AML-193 (cell line): Measurements from ENCODE around the gene TMEM203.

Experiments
- DNase-seq, 2 experiments: peaks; one replicate each; lab custom pipeline; 2025; lab: John Stamatoyannopoulos, UW

TMEM203 gene

DNA sequence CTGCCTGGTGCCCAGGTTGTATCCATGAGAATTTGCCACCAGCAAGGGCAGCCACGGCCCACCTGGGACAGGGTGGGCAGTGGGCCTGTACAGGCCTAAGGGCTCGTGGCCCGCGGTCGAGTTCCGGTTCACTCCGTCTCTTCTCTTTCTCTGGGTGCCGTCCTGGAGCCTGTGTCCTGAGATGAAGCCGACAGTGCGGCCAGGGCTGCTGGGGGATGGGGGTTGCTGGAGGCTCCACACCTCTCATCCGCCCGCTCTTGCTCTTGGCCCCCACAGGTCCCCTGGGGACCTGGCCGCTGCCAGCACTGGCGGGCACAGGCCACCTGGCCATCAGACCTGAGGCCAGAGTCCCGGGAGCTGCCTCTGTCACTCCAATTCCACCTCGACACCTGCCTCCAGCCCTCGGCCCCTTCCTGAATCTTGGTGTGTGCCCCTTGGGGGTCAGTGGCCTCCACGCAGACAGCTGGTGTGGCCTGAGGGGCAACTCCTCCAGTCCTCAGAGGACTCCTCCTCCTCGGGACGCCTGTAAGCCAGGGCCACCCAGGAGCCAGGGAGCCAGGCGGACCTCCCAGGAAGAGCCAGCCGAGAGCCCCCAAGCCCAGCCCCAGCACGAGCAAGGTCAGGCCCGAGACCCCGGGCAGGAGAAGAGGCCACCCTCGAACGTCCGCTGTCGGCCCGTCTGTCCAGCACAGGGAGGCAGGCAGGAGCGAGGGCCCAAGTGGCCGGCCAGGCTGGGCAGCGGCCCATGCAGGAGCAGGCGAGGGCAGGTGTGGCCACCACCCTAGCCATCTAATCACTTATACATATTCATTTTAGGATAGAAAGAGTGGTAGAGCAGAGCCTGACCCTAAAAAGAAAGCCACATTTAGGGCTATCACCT, 40.8 kb downstream of the TMEM203 start:
- no peak for DNase-seq

DNA sequence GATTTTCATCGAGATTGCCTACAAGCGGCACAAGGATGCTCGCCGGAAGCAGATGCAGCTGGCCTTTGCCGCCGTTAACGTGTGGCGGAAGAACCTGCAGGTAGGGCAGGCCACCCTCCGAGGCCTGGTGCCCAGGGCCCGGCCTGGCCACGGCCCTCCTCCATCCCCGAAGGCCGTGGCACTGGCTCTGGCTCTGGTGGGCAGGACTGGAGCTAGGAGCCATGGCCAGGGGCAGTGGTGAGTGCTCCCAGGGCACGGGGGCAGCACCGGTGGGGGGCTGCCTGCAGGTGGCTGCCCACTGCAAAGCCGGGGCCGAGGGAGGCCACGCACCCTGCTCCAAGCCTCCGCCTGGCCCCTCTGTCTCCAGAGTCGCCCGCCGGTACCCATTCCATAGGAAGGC, 41.6 kb downstream of the TMEM203 start:
- DNase-seq: no peak

DNA sequence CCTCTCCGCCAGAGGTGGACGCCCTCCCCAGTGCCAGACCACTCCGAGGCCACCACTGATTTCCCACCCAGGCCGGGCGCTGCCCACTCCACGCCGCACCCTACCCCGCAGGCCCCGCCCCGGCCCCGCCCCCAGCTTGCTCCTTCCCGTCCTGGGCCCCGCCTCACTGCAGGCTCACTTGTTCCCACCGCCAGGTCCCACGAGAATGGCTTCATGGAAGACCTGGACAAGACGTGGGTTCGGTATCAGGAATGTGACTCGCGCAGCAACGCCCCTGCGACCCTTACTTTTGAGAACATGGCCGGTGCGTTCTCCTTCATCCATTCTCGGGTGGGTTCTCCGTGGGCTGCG, 42.1 kb downstream of the TMEM203 start:
- no peak for DNase-seq

DNA sequence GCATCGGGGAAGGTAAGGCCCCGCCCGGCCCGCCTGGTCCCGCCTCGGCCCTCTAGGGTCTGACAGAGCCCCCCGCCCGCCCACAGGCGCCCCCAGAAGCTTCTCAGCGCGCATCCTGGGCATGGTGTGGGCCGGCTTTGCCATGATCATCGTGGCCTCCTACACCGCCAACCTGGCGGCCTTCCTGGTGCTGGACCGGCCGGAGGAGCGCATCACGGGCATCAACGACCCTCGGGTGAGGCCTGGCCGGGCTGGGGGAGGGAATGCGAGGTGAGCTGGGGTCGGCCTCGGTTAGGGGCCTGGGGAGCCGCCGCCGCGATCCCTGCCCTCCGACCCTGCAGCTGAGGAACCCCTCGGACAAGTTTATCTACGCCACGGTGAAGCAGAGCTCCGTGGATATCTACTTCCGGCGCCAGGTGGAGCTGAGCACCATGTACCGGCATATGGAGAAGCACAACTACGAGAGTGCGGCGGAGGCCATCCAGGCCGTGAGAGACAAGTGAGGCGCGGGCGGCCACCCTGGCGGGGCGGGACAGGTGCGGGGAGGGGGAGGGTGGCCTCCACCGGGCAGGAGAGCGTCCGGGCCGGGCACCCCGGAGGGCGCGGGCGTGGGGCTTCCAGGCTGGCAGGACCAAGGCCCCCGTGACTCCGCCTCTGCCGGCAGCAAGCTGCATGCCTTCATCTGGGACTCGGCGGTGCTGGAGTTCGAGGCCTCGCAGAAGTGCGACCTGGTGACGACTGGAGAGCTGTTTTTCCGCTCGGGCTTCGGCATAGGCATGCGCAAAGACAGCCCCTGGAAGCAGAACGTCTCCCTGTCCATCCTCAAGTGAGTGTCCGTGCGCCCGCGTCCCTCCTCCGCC, 42.7 kb downstream of the TMEM203 start:
- no peak for DNase-seq

- DNase-seq: no peak
Observed at GRCh38 chr9:137161558-137162486, 43.6 kb downstream of the TMEM203 start.

GRCh38 chr9:137160716-137161557, 44.5 kb downstream of the TMEM203 start:
- no peak for DNase-seq

- DNase-seq: no peak
Observed at GRCh38 chr9:137160054-137160425, 45.4 kb downstream of the TMEM203 start.

DNA sequence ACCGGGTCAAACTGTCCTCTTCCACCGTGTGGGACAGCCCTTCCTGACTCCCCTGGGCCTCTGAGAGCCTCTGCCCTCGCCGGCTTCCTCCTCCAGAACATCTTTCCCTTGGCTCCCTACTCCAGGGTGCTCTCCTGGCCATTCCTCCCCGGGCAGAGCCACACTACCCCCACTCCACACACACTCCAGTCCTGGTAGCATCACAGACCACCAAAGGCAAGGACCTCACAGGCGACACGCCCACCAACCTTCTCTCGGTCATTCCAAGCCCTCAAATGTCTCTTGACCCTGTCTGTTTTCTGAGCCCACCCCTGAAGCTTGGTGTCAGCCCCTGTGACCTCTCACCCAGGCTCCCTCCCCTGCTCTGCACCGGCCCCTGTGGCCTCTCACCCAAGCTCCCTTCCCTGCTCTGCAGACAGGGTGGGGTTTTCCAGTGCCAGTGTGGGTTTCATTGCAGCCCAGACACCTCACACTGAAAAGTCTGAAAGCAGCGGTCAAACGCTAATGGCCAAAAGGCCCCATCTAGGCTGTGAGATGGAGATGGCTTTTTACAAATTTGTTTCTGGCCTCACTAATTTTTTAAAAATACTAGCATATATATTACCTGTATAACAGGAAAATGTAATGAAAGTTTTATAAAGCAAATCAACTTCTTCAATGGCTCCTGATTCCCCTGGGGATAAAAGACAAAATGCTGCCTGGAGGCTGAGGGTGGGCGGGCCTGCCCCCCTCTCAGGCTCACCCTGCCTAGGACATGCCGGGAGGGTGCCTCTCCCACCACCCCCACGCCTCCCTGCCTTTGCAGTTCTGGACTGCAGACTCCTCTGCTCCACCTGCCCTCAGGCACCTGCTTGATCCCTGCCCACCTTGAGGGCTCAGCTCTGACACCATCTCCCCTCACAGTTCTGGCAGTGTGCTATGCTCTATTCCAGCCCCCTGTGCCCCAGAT, 46.1 kb downstream of the TMEM203 start:
- no peak for DNase-seq

GRCh38 chr9:137158625-137159024, 46.8 kb downstream of the TMEM203 start:
- DNase-seq: no peak

DNA sequence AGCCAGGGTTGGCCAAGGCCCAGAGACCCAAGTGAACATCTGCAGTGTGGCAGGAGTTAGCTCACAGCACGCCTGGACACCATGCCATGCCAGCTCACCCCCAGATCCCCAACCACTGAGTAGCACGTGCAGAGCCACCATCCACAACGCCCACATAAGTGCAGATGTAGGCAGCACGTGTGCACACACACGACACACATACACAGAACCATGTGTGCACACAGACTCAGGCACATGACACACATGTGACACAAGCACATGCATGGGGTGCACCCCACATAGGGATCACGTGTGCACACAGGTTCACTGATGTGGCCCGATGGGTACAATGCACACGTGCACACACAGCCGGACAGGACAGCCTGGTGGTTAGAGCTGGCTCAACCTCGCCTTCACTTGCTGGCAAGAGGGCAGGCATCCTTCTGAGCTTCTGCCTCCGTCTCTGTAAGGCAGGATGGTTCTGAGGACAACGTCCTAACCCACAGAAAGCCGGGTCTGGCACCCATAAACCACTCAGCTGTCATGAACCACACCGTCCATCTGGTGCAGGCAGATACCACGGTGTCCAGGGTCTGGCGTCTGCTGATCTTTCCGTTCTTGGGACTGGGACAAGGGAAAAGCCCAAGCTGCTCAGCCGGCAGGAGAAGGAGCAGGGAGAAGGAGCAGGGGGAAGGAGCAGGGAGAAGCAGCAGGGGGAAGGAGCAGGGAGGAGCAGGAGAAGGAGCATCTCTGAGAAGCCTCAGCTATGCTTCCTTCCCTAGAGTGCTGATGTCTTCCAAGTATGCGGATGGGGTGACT, 47.6 kb downstream of the TMEM203 start:
- DNase-seq: no peak

DNA sequence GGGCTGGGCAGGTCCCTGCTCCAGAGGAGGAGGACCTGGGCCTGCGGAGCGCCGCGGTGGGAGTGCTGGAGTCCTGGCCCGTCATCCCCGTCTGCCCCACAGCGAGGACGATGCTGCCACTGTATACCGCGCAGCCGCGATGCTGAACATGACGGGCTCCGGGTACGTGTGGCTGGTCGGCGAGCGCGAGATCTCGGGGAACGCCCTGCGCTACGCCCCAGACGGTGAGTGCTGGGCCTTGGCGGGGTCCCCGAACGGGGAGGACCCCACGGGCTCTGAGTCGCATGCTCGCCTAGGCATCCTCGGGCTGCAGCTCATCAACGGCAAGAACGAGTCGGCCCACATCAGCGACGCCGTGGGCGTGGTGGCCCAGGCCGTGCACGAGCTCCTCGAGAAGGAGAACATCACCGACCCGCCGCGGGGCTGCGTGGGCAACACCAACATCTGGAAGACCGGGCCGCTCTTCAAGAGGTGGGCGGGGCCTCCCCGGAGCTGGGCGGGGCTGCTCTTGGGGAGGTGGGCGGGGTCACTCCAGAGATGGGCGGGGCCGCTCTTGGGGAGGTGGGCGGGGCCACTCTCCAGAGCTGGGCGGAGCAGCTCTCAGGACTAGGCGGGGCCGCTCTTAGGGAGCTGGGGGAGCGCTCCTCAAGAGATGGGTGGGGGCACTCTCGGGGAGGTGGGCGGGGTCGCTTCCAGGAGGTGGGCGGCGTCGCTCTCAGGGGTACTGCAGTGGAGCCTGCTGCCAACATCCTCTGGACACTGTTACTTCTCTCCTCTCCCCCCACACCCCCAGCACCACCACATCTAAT, 48.7 kb downstream of the TMEM203 start:
- no peak for DNase-seq
